ENCODE results near the gene DYNLL2.

DYNLL2 gene

GRCh38 chr17:58117382-58117781 is 34.2 kb downstream of the DYNLL2 start:
- no peaks in the 10 kb centered on the region for H3F3A ChIP-seq (ENCODE audit: insufficient read depth, low read length)
- H3K9me3 ChIP-seq (replicated peaks; ENCODE audit: insufficient read depth, low read length) = no peaks in the 10 kb centered on the region
- H3K4me1 ChIP-seq (ENCODE audit: low read length) = no peaks in the 10 kb centered on the region
- H3K36me3 ChIP-seq (replicated peaks; ENCODE audit: insufficient read depth, low read length) = no peaks in the 10 kb centered on the region
- H4K20me1 ChIP-seq (ENCODE audit: insufficient read depth, low read length) = no peaks in the 10 kb centered on the region
- TF ChIP-seq EZH2 (optimal IDR thresholded peaks at IDR 0.05; ENCODE audit: low read depth, low read length) (no peak), EZH2phosphoT487 (IDR thresholded peaks at IDR 0.05; ENCODE audit: low read length) (no peak)
- TF ChIP-seq, protein P1, sequence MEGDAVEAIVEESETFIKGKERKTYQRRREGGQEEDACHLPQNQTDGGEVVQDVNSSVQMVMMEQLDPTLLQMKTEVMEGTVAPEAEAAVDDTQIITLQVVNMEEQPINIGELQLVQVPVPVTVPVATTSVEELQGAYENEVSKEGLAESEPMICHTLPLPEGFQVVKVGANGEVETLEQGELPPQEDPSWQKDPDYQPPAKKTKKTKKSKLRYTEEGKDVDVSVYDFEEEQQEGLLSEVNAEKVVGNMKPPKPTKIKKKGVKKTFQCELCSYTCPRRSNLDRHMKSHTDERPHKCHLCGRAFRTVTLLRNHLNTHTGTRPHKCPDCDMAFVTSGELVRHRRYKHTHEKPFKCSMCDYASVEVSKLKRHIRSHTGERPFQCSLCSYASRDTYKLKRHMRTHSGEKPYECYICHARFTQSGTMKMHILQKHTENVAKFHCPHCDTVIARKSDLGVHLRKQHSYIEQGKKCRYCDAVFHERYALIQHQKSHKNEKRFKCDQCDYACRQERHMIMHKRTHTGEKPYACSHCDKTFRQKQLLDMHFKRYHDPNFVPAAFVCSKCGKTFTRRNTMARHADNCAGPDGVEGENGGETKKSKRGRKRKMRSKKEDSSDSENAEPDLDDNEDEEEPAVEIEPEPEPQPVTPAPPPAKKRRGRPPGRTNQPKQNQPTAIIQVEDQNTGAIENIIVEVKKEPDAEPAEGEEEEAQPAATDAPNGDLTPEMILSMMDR (IDR thresholded peaks at IDR 0.05; ENCODE audit: low read length) = no peak
- H2AFZ ChIP-seq (ENCODE audit: low read length) = no peak overlapping the region
- H3K9me2 ChIP-seq (replicated peaks; ENCODE audit: insufficient read depth, low read length) = no peaks in the 10 kb centered on the region
- H3K4me3 ChIP-seq (ENCODE audit: low read length) = no peak overlapping the region
- no peaks in the 10 kb centered on the region for H3K79me2 ChIP-seq (ENCODE audit: low read length)
- no peak overlapping the region for H3K4me2 ChIP-seq (ENCODE audit: low read depth, low read length)
- no peak overlapping the region for H3K27ac ChIP-seq (ENCODE audit: low read length)
- no peak overlapping the region for H3K9ac ChIP-seq (ENCODE audit: low read length)
- peaks cover 18% of the 10 kb centered on the region; the same call in 1 of the 2 replicates for H3K27me3 ChIP-seq (replicated peaks; ENCODE audit: insufficient read depth, low read length)
- DNase-seq = no peak

DNA sequence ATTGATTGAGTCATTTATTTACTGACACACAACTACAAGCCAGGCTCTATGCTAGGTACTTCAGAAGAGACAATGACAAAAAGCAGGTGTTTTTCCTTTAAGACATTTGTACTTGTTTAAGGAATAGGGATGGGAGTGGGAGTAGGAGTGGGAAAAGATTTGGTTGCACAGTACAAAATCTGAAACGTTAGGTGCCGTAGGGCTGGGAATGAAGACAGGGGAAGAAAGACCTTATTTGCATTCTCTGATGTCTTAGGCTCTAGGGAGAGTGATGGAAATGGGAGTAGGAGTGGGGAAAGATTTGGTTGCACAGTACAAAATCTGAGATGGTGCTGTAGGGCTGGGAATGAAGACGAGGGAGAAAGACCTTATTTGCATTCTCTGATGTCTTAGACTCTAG is 36.3 kb downstream of the DYNLL2 start:
- Histone ChIP-seq H3F3A (ENCODE audit: insufficient read depth, low read length) (no peaks in the 10 kb centered on the region), H3K9me3 (replicated peaks; ENCODE audit: insufficient read depth, low read length) (no peaks in the 10 kb centered on the region), H4K20me1 (ENCODE audit: insufficient read depth, low read length) (no peaks in the 10 kb centered on the region), H3K79me2 (ENCODE audit: low read length) (no peaks in the 10 kb centered on the region), H3K9me2 (replicated peaks; ENCODE audit: insufficient read depth, low read length) (no peaks in the 10 kb centered on the region), H3K27ac (ENCODE audit: low read length) (no peak overlapping the region), H3K27me3 (replicated peaks; ENCODE audit: insufficient read depth, low read length) (peaks cover 10% of the 10 kb centered on the region; the same call in 1 of the 2 replicates), H2AFZ (ENCODE audit: low read length) (no peak overlapping the region), H3K36me3 (replicated peaks; ENCODE audit: insufficient read depth, low read length) (no peaks in the 10 kb centered on the region), H3K4me1 (ENCODE audit: low read length) (no peaks in the 10 kb centered on the region), H3K4me2 (ENCODE audit: low read depth, low read length) (no peak overlapping the region), H3K9ac (ENCODE audit: low read length) (no peak overlapping the region), H3K4me3 (ENCODE audit: low read length) (no peak overlapping the region)
- DNase-seq = no peak
- TF ChIP-seq EZH2 (optimal IDR thresholded peaks at IDR 0.05; ENCODE audit: low read depth, low read length) = no peak
- TF ChIP-seq, protein P1 (IDR thresholded peaks at IDR 0.05; ENCODE audit: low read length) = no peak
- TF ChIP-seq EZH2phosphoT487 (IDR thresholded peaks at IDR 0.05; ENCODE audit: low read length) = no peak

DNA sequence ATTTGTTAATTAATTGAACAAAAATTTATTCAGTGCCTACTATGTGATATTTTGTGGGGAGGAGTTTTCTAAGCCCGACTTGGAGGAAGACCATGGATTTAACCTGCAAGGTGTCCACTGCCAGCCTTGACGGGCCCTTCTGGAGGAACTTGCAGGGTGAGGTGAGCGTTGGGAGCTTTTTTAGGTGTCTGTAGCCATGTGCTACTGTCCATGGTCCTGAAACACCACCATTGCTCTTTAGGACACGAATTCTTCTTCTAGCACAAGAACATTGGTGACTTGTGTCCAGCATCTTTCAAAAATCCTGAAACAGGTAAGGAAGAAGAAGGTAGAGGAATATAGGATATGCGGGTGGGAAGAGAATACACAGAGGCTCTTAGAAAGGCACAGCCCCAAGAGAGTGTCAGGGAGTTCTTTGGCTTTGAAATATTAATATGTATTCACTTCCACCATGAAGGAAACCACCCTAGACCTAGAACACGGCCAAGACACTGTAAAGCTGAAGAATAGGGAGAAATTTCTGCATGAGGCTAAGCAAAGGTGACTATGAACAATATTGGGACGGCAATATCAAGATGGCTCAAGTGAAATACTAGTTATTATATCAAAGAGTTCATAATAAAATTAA is 37.1 kb downstream of the DYNLL2 start:
- TF ChIP-seq, protein P1 (IDR thresholded peaks at IDR 0.05; ENCODE audit: low read length) = no peak
- TF ChIP-seq EZH2phosphoT487 (IDR thresholded peaks at IDR 0.05; ENCODE audit: low read length) = no peak
- H4K20me1 ChIP-seq (ENCODE audit: insufficient read depth, low read length) = no peaks in the 10 kb centered on the region
- H3K27me3 ChIP-seq (replicated peaks; ENCODE audit: insufficient read depth, low read length) = peaks cover 10% of the 10 kb centered on the region; the same call in 1 of the 2 replicates
- no peak overlapping the region for H3K9ac ChIP-seq (ENCODE audit: low read length)
- no peak overlapping the region for H2AFZ ChIP-seq (ENCODE audit: low read length)
- DNase-seq = peak; percentile 66
- no peak overlapping the region for H3K27ac ChIP-seq (ENCODE audit: low read length)
- no peaks in the 10 kb centered on the region for H3F3A ChIP-seq (ENCODE audit: insufficient read depth, low read length)
- H3K4me3 ChIP-seq (ENCODE audit: low read length) = no peak overlapping the region
- no peaks in the 10 kb centered on the region for H3K9me2 ChIP-seq (replicated peaks; ENCODE audit: insufficient read depth, low read length)
- H3K79me2 ChIP-seq (ENCODE audit: low read length) = no peaks in the 10 kb centered on the region
- no peak overlapping the region for H3K4me2 ChIP-seq (ENCODE audit: low read depth, low read length)
- no peaks in the 10 kb centered on the region for H3K9me3 ChIP-seq (replicated peaks; ENCODE audit: insufficient read depth, low read length)
- no peaks in the 10 kb centered on the region for H3K36me3 ChIP-seq (replicated peaks; ENCODE audit: insufficient read depth, low read length)
- no peaks in the 10 kb centered on the region for H3K4me1 ChIP-seq (ENCODE audit: low read length)

All from MM.1S (cell line).